T-helper 9 cell (primary cell): Measurements from ENCODE around the gene DES.
"Not testable (repeated sequence)": the region's sequence is repeated elsewhere in the genome, so short reads cannot be mapped to it uniquely, and the experiment has no call there.

Experiments
- DNase-seq: peaks from one replicate; pipeline ENCODE4 v3.0.0-alpha.2; 2020

DES gene

DNA sequence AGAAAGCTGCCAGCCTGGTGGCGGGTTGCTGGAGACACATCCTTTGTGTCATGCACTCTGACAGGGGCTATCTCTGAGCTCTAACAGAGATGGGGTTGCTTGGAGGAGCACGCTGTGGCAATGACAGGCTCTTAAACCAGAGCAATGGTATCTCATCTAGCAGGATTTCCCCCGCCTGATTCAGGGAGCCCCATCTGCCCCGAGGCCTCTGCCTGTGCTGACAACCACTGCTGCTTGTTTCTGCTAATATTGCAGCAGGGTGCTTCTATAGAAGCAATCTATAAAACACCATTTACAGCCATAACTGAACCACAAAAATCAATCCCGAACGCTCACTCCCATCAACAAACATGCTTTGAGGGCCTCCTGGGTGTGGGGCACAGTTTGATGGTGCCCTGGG, 17.6 kb upstream of the DES start:
- DNase-seq = no peak

DNA sequence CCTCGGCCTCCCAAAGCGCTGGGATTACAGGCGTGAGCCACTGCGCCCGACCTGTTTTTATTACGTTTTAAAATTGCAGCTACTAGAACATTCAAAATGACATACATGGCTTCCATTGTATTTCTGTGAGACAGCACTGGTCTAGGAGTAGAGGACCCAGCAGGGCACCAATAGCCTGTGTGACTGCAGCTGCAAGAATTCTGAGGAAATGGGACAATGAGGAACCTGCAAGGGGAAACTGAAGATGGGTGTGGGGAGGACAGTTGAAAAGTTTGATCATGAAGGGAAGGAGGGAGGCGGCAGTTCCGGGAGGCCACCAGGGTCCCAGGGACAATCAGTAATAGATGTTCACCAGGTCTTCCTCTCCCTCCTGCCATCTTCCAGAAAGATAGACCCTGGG, 16.6 kb upstream of the DES start:
- DNase-seq = no peak

DNA sequence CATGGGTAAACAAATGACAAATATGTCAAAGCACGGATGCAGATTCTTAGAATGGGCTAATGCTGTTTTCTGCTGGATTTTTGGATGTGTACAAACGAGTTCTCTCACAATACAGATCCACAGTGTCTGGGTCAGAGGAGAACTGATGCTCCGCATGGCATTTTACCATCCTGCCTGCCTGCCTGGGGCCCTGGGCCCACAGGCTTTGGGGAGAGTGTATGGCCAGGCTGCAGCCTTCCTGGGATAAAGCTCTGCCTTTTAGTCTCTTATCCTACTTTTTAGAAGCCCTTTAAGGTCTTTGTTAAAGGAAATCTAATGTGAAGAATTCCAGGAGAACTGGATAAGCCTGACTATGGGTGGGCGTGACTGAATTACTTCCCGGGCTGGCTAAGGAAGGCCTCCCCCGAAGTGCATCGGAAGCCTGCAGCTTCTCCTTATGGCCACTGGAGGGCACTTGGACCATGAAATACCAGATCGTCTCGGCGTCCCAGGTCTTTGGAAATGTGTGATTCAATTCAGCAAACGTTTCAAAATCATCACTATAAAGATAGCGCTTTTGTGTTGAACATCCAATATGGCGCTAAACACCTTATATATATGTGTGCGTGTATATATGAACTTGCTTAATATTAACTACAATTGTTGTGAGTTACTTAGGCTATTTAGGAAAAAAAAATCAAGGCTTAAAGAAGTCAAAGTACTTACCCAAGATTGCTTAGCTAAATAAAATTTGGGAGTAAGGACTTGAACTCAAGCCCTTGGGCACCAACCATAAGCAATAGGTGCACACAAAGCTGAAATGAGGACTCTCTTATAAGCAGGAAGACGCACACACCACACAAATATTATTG, 15.3 kb upstream of the DES start:
- DNase-seq = peak; percentile 36

DNA sequence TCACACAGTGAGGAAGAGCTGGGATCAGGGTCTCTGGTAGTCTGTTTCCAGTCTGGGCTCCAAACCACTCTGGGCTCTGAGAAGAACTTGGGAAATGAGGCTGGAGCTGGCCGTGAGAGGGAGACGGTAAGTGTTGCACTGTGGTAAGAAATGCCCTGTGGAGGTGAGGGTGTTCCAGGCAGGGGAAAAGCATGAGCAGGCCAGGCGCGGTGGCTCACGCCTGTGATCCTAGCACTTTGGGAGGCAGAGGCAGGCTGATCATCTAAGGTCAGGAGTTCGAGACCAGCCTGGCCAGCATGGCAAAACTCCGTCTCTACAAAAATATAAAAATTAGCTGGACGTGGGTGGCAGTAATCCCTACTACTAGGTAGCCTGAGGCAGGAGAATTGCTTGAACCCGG, 14.3 kb upstream of the DES start:
- DNase-seq = no peak

DNA sequence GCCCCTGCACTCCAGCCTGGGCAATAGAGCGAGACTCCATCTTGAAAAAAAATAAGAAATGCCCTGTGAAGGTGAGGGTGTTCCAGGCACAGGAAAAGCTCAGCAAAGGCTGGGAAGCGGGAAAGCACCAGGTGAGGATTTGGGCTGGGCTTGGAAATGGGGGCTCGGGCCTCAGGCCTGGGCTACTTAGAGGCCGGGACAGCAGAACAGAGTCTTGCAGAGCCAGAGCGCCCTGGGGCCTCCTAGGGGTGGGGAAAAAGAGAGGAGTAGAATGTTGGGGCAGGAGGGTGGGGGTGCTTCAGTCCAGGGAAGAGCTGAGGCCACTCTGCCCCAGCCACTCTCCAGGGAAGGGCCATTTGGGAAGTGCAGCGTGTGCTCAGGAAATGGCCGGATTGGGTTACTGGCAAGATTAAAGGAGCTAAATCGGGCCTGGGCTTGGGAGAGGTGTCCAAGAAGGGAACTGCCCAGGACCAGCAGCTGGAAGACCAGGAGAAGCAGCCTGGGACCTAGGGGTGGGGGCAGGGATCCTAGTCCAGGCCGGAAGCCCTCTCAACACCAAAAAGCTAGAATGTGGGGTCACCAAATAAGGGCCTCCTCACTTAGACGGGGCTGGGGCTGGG, 13.8 kb upstream of the DES start:
- DNase-seq = no peak

DNA sequence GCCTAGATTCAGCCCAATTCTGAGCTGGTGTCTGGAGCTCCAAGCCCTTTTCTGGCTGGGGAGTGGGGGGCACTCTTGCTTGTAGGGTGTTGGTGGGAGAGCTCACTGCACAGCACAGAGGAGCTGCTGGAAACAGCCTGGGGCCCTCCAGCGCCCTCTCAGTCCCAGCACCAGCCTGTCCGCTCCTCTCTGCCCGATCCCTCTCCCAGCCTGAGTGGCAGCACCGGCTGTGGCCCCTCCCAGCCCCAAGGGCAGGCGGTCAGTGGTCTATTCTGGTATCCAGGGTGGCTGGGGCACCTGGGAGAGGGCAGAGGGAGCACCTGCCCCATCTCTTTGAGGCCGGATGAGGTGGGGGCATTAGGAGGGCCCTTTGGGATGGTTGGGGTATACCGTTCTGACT, 13.2 kb upstream of the DES start:
- no peak for DNase-seq

DNA sequence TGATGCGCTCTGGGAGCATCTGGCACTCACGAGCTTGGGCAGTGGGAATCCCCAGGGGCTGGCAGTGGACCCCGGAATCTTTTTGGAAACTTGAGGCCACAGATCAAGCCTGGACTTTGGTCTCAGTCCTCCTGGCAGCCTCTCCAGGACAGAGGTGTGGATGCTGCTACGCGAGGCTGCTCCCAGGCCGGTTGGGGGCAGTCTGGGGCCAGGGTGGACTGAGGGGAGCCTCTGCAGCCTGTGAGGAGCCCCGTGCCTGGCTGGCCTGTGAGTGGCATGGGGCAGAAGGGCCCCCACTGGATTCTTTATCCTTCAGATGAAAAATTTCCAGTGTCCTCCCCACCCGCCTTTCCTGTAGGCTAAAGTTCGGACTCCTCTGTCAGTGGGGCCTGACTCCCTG, 12.7 kb upstream of the DES start:
- no peak for DNase-seq

DNA sequence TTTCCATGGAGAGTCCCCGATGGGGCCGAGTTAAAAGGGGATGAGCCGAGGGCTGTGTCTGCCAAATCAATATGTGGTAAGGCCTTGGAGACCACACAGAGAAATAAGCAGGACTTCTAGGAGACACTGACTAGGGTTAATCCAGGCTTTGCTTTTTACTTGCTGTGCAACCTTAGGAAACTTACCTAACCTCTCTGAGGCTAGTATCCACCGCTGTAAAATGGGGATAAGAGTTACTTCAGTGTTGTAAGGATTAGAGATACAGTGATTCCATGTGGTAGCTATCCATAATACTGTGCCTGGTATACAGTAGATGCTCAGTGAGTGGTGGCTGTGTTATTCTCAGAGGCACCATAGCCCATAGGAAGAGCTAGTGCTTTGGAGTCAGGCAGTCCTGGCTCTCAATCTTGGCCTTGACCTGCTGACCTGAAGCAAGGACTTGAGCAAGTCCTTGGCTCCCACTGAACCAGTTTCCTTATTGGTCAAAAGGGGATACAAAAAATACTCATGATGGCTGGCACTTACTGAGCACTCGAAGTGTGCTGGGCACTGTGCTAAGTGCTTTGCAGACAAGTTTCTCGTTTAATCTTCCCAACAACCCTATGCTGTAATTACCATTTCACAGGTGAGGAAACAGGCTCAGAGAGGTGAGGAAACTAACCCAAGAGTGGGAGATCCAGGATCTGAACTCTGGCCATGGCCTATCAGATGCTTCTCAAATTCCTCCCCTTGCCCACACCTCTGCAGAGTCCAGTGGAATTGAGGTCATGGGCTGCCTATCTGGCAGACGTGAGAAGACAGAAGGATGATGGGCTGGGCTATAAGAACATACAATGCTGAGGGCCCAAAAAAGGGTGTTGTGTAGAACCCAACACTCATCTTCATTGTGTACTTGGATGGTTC, 12.0 kb upstream of the DES start:
- DNase-seq = no peak

DNA sequence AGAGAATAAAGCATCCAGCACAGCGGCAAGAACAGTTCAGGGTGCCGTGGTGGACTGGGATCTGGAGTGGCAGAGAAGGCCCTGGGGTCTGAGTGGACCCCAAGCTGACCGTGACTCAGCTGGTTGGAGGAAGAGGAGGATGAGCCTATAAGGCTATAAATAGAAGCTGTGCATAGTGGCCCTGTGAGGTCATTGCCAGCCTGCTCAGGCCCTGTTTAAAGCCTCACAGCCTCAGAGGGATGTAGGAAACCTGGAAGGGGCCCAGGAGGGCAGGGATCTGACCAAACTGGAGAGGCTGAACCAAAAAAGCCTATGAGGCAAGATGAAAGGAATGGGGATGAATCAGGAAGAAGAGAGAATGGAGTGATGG, 11.3 kb upstream of the DES start:
- DNase-seq = no peak

DNA sequence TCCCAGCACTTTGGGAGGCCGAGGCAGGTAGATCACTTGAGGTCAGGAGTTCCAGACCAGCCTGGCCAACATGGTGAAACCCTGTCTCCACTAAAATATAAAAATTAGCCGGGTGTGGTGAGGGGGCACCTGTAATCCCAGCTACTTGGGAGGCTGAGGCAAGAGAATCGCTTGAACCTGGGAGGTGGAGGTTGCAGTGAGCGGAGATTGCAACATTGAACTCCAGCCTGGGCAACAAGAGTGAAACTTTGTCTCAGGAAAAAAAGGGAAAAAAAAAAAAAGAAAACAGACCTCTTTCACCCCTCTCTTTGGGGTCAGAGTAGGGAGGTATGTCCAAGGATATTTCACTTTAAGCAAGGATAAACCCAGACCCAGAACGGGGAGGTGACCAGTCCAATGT, 10.8 kb upstream of the DES start:
- DNase-seq = not testable (repeated sequence)

DNA sequence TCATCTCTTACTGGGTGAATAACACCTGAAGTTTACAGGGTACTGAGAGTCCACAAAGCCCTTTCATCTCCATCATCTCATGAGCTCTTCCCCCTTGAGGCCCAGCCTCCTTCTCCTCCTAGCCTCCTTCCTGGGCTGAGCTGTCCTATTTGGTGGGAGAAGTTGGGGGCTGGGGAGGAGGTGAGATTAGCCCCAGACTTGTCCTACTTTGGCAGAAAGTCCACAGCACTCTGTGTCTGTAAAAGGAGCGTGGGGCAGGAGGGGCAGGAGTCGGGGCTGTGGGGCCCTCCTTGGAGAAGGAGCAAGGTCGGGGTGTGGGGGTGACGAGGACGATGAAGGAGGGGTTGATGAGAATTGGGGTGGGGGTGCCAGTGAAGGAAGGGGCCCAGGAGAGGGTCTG, 10.0 kb upstream of the DES start:
- DNase-seq = no peak

DNA sequence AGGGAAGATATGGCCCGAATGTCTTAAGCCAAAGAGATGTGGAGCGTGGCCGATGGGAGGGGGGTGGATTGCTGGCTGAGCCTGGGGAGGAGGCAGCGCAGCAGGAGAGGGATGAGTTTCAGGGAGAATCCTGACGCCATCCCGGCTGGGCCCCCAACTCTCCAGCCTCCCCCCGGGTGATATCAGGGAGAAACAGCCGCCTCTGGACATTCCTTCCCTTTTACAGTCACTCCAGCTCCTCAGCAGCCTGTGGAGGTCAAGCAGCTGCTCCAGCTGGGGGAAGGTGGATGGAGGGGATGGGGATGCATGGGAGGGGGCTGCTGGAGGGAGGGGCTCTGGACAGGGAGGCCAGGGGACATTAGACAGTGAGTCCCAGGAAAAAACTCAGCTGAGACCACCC, 9.5 kb upstream of the DES start:
- DNase-seq = no peak

DNA sequence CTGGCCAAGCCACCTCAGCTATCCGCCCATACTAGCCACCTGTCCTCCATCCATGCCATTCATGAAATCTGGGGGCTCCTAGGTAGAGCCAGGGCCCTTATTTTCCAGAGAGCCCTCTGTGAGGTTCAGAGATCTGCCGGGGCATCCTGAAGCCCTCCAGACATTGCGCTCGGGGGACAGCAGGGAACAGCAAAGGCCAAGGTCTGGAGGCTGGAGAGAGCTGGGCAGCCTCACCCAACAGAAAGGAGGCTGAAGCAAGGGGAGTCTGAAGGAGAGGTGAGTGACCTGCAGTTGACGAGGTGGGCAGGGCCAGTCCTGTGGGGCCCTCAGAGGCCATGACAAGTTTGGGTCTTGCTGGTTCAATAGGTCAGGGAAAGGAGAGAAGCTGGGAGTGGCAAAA, 8.6 kb upstream of the DES start:
- no peak for DNase-seq

DNA sequence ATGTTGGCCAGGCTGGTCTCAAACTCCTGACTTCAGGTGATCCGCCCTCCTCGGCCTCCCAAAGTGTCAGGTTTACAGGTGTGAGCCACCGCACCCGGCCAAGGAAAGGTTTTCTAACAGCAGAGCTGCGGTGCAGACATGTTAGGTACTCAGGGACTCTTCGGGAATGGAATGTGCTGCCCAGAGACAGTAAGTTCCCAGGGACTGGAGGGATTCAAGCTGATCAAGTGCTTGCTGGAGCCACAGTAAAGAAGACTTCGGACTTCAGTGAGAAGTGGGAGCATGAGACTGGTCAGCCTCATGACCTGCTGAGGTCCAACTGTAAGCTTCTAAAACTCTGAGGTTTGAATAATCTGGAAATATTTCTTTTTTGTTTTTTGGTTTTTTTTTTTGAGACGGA, 7.8 kb upstream of the DES start:
- no peak for DNase-seq

DNA sequence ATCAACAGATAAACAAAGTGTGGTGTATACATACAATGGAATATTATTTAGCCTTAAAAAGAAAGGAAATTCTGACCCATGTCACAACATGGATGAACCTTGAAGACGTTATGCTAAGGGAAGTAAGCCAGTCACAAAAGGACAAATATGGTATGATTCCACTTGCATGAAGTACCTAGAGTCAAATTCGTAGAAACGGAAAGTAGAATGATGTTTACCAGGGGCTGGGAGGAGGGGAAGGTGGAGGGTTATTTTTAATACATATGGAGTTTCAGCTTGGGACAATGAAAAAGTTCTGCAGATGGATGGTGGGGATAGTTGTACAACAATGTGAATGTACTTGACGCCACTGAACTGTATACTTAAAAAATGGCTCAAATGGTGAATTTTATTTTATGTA, 3.3 kb upstream of the DES start:
- DNase-seq = no peak

DNA sequence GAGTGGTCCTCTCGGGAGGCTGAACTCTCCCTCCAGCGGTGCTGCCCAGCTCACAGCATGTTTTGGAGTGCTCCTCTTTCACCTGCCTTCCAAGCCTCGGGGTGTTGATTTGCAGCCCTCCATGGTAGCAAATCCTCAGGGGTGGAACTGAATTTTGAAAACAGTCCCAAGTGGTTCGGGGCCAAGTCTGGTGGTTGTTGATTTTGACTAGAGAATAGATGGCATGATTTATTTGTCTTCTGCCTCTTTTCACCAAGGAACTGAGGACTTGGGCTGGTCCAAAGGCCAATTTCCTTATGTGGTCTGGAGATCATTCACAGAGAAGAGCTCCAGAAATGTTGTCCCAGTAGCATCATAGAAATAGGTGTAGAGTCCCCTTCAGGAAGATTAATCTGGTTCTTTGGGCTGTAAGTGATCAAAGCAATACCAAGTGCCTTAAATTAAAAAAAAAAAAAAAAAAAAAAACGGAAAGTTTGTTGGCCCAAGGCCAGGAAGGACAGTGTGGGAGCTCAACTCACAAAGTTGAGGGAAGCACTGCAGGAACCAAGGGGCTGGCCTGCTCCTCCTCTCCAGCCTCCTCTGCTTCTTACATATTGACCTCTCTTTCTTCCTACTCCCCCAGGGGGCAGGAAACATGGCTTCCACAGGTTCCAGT, 2.5 kb upstream of the DES start:
- DNase-seq = no peak

DNA sequence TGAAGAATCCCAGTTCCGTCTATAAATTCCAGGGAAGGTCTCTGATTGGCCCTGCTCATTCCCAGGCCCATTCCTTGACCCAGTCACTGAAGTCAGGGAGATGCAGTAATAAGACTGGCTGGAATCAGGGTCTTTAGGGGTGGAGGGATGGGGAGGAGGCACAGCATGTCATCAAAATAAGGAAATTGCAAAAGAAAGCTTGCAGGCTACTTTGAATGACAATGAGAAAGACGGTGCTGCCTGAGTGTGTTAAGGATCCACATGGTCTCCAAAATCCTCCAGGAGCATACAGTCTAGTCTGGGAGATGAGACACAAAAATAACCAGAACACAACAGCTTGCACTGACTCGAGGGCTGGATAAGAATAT, 2.0 kb upstream of the DES start:
- DNase-seq = no peak

DNA sequence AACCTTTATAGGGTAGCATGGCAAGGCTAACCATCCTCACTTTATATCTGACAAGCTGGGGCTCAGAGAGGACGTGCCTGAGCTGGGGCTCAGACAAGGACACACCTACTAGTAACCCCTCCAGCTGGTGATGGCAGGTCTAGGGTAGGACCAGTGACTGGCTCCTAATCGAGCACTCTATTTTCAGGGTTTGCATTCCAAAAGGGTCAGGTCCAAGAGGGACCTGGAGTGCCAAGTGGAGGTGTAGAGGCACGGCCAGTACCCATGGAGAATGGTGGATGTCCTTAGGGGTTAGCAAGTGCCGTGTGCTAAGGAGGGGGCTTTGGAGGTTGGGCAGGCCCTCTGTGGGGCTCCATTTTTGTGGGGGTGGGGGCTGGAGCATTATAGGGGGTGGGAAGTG, 1.2 kb upstream of the DES start:
- no peak for DNase-seq

DNA sequence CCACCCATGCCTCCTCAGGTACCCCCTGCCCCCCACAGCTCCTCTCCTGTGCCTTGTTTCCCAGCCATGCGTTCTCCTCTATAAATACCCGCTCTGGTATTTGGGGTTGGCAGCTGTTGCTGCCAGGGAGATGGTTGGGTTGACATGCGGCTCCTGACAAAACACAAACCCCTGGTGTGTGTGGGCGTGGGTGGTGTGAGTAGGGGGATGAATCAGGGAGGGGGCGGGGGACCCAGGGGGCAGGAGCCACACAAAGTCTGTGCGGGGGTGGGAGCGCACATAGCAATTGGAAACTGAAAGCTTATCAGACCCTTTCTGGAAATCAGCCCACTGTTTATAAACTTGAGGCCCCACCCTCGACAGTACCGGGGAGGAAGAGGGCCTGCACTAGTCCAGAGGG, 803 bp upstream of the DES start:
- DNase-seq = no peak

DNA sequence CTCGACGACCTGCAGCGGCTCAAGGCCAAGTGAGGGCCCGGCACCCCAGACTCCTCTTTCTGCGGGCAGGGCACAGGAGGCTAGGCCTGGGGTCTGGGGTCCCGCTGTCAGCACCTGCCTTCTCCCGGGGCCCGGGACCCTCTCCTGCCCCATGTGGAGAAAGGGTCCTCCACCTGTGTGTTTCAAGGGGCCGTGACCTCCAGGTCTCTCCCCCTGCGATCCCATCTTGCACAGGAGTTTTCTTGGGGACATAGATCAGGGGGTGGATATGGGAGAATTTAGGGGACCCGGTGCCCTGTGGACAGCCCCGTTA, 791 bp downstream of the DES start:
- no peak for DNase-seq

DNA sequence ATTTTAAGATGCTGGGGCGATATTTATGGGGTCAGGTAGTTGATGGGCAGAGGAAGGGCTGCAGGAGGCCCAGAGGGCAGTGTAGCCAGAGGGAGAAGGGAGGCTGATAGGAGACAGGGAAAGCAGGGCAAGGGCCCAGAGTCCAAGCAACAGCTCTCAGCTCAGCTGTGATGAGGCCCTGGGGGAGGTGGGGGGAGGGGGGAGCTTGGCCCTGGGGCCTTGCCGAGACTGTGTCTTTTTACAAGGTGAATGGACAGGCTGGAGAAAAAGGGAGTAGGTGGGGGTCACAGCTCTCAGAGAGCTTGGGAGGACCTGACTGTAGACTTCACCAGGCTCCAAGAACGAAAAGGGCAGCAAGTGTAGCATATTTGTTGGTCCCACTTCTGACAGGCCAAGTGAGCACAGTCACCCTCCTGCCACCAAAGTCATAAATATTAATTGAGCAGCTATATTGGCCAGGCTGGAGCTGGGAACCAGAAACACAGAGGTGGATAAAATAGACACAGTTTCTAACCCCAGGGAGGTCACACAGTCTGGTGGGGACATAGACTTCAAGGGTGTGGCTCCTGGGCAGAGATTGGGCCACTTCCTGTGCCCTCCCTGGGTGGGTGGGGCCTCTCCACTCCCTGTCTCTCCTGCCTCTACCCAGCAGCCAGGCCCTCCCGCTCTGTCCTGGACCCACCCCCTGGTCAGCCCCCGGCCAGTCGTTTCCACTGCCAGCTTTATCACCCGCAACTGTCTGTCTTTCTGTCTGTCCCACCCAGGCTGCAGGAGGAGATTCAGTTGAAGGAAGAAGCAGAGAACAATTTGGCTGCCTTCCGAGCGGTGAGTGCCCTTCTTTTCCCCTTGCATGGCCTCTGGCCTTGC, 1.4 kb downstream of the DES start:
- DNase-seq = no peak

DNA sequence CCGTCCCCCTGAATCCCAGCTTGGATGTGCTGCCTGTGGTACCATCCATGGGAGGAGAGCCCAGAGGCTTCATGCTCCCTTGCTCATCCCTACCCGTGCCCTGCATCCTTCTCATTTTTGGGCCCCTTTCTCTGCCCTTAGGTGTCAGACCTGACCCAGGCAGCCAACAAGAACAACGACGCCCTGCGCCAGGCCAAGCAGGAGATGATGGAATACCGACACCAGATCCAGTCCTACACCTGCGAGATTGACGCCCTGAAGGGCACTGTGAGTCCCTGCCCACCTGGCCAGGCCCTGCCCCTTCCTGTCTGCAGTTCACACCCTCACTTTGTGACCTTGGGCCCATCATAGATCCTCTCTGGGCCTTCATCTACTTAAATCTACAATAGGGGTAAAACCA, 2.5 kb downstream of the DES start:
- no peak for DNase-seq

DNA sequence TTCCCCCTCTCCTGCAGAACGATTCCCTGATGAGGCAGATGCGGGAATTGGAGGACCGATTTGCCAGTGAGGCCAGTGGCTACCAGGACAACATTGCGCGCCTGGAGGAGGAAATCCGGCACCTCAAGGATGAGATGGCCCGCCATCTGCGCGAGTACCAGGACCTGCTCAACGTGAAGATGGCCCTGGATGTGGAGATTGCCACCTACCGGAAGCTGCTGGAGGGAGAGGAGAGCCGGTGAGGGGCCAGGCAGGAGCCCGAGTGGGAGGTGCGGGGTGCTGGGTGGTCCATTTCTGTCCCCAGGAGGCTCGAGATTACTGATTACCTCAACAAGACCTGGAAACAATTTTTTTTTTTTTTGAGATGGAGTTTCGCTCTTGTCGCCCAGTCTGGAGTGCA, 3.1 kb downstream of the DES start:
- DNase-seq = no peak
